NCI-H2171 (cell line): ENCODE results near the gene PCBP3.
"Not testable (repeated sequence)": the region's sequence is repeated elsewhere in the genome, so short reads cannot be mapped to it uniquely, and the experiment has no call there.

Experiments used
- DNase-seq: peaks from one replicate; lab custom pipeline; 2025; lab: John Stamatoyannopoulos, UW

The PCBP3 gene

GRCh38 chr21:45893740-45894449 is 250.4 kb downstream of the PCBP3 start:
- no peak for DNase-seq

- DNase-seq, result no peak
These were observed 250.9 kb downstream of the PCBP3 start for GRCh38 chr21:45894450-45894825.

GRCh38 chr21:45894906-45895777 is 251.6 kb downstream of the PCBP3 start:
- no peak for DNase-seq

DNA sequence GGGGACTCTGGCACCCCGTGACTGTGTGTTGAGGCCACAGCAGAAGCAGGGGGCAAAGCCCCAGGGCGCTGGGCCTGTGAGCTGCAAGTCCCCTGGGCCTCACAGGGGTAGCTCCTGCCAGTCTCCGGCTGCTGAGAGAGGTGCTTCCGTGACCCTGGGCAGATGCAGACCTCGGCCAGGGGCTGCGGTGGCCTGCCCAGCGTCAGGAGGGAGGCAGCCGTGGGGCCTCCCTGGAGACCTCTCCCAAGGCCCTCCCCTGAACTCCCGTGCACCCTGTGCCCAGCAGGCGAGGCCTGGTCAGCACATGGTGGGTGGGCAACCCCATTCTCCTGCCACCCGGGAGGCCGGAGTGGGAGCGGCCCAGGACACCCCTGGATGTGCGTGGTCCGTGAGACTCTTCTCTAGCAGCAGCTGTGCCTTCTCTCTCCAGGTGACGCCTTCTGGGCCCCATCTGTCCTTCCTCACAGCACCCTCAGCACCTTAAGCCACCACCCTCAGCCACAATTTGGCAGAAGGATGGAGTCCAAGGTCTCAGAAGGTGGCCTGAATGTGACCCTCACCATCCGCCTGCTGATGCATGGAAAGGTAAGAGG is 252.3 kb downstream of the PCBP3 start:
- DNase-seq, result no peak

- not testable (repeated sequence) for DNase-seq
These were observed 252.9 kb downstream of the PCBP3 start for GRCh38 chr21:45896431-45896830.

- no peak for DNase-seq
These were observed 253.9 kb downstream of the PCBP3 start for GRCh38 chr21:45897191-45898027.

GRCh38 chr21:45898028-45898350 is 254.5 kb downstream of the PCBP3 start:
- DNase-seq, result no peak

GRCh38 chr21:45898781-45899180 is 255.3 kb downstream of the PCBP3 start:
- no peak for DNase-seq

DNA sequence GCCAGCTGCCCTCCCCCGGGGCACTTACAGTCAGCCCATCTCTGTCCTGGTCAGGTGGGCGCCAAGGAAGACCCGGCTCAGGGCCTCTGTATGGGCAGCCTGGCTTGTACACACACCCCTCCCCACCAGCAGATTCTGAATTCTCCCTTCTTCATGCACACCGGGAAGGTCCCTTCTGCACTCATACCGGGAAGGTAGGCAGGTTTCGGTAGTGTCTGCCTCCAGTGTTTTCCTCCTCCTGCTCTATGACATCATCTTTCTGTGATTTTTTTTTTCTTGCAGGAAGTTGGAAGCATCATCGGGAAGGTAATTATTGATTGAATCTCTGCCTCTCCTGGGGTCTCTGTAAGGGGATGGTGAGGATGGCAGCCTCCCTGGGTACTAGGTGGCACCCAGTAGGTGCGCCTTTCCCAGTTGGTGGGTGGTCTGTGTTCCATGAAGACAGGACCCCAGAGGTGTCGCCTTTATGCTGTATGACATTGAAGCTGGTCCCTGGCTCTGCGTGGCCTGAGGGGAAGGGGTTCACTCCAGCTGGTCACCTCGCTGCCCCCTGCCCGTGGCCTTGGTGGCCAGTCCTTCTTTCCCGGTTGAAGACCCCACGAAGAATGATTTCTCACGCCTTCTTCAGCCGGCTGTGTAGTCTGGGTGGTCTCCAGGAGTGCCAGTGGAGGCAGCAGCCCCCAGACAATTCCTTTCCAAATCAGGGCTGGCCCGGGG is 255.9 kb downstream of the PCBP3 start:
- no peak for DNase-seq

DNA sequence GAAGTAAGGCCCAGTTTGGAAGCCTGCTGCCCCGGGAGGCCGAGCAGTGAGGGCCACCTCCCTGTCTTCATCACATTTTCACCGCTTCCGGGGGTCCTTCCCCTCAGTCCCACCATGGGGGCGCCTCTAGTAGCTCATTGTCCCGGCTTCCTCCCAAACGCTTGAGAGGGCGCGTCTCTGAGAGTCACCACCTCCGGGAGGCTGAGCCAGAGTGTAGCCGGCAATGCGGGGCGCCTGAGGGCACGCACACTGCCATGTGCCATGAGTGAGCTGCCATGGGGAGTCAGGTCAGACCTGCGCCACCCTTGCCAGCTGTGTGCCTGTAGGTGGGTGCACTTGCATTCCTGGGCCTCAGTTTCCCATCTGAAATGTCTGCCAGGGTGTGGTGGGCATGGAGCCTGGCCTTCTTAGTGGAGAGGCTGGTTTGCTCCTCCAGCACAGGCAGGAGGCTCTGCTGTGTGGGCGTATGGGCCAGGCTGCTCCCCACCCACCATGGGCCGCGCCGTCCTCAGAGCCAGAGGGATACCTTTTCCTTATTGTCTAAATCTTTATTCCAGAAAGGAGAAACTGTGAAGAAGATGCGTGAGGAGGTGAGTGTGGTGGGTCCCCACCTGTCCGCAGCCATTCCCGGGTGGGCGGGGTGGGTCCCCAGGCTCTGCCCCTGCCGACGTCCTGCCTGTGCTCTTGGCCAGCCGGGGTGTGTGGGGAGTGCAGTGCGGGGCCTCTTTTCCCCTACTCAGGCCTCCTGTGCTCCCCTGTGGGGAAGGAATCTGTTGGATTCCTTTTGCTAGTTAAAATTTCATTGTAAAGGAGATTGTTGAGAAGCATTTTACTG is 256.7 kb downstream of the PCBP3 start:
- DNase-seq, result no peak

GRCh38 chr21:45901061-45901690 is 257.7 kb downstream of the PCBP3 start:
- no peak for DNase-seq

GRCh38 chr21:45902292-45902995 is 258.9 kb downstream of the PCBP3 start:
- no peak for DNase-seq

DNA sequence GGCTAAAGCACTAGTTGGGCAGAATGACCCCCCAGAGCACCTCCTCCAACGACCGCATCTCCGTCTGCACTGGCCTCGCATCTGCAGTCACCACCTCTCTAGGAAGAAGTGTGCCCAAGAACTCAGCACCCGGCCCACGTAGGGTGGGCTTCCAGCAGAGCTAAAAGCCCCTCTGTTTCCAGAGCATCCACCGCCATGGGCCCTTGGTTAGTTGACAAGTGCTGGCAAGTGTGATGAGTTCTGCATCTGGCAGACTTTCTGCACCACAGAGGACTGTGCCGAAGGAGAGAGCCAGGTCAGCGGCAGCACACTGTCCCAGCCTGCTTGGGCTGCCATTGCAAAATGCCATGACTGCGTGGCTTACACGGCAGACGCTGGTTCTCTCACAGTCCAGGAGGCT is 261.7 kb downstream of the PCBP3 start:
- DNase-seq, result no peak

DNA sequence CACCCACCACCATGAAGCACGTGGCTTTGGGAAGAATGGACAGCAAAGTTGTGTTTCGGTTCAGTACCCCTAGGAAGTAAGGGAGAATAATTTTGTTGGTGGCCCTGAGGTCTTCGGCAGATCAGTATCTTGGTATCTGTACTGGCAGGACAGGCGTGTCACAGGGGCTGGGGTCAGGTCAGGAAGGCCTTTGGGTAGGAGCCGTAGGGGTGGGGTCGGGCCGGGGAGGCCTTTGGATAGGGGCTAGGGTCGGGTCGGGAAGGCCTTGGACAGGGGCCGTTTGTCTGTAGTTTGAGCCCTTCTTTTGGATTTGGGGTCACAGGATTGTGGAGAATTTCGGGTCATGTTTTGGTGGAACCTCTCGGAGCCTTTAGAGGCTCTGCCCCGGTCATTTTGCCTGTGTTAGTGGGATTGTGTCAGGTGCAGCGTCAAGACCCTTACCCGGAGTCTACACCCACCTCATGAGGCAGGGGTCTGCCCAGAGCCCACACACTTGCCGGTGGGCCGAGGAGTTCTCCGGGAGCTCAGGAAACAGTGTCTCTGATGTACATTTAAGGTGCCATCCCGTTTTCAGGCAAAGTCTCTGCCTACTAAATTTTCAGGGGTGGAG is 262.8 kb downstream of the PCBP3 start:
- no peak for DNase-seq

DNA sequence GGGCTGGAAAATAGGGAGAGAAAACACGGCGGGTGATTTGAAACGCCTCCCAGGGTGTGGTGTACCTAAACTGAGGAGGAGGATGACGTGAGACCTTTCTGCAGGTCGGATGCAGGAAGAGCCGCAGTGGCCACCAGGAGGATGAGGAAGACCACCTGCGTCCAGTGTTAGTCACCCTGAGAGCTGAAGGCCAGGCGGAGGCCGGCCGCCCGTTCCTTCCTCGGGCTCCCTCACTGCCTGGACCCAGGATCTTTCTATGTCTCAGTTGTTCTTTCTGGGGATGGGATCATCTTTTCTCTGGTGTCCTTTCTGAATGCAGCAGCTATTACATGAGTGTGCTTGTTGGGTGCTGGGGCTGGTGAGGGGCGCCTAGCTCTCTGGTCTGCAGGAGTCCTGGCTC is 263.3 kb downstream of the PCBP3 start:
- no peak for DNase-seq

- no peak for DNase-seq
These were observed 265.2 kb downstream of the PCBP3 start for GRCh38 chr21:45908536-45909237.

- DNase-seq, result no peak
These were observed 265.9 kb downstream of the PCBP3 start for GRCh38 chr21:45909238-45909988.

DNA sequence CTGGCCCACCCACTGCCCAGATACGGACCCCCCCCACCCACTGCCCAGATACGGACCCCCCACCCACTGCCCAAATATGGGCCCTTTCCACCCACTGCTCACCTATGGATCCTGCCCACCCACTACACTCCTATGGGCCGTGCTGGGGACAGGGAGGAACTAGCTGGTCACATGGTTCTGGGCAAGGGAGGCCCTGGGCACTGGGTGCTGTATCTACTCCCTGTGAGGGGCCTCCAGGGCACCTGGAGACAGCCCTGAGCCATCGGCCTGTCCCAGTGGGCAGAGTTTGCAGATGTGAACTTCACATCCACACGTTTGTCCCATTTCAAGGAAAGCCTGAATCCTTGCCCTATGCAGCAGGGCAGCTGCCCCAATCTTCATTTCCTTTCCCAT is 266.6 kb downstream of the PCBP3 start:
- no peak for DNase-seq
